Panc1 (cell line): ENCODE results near the gene NR1H2. TPM values are rescaled to one million over a fixed set of nuclear protein-coding genes. Genes with fewer than 3 reads are reported as not detected.

Experiments used
- ATAC-seq: fragments of 200-7000 bp; cut with Tn5 transposase; 2 replicates; pipeline ENCODE4 v1.9.1; 2020; ENCODE audit warnings: mild to moderate bottlenecking, moderate library complexity
- BruUV-seq: library from RNA; stranded (reverse); fragments of 400-500 nt; replicated peaks from 2 replicates; lab custom pipeline; 2021; lab: Mats Ljungman, UMichigan
- CTCF ChIA-PET: fragments of 300-600 bp; sonication (Branson Sonifier 250); formaldehyde crosslinking; loops from one replicate; lab custom pipeline; 2022; ENCODE audit warnings: antibody characterized with exemption; lab: Charles Lee
- POLR2A ChIA-PET: fragments of 300-600 bp; sonication (Branson Sonifier 250); formaldehyde crosslinking; loops from one replicate; lab custom pipeline; 2022; ENCODE audit warnings: antibody characterized with exemption; lab: Charles Lee
- DNase-seq: peaks from one replicate; pipeline ENCODE4 v3.0.0-alpha.2; 2010; ENCODE audit warnings: low read depth, low spot score
- H3K27ac ChIP-seq: 2 replicates; pipeline ENCODE4 v1.5.1; 2011; ENCODE audit warnings: mild to moderate bottlenecking, low read length, inconsistent platforms
- H3K27me3 ChIP-seq: fragments of 200-500 bp; sonication (Bioruptor generic); 2 replicates; pipeline ENCODE4 v1.6.0; 2014; ENCODE audit warnings: low read length, inconsistent platforms; ENCODE audit not compliant: control insufficient read depth, insufficient read depth
- H3K36me3 ChIP-seq: fragments of 200-500 bp; sonication (Bioruptor generic); 2 replicates; pipeline ENCODE4 v1.5.1; 2014; ENCODE audit warnings: inconsistent platforms, mild to moderate bottlenecking, low read length, moderate library complexity; ENCODE audit not compliant: control insufficient read depth, insufficient read depth
- H3K4me1 ChIP-seq: 2 replicates; pipeline ENCODE4 v1.5.1; 2011; ENCODE audit warnings: inconsistent platforms, mild to moderate bottlenecking, low read length, moderate library complexity; ENCODE audit not compliant: control insufficient read depth, insufficient read depth
- H3K4me3 ChIP-seq, 2 experiments: 2 replicates each; pipeline ENCODE4 v1.5.1; 2011 to 2012; ENCODE audit warnings: low read depth in 2 of 2, low read length in 2 of 2, mild to moderate bottlenecking in 2 of 2, inconsistent platforms in 1 of 2, moderate library complexity in 1 of 2
- H3K9me3 ChIP-seq: fragments of 200-500 bp; sonication (Bioruptor generic); 2 replicates; pipeline ENCODE4 v1.5.1; 2014; ENCODE audit warnings: low read depth, mild to moderate bottlenecking, inconsistent platforms, low read length, moderate library complexity; ENCODE audit not compliant: control insufficient read depth, insufficient read depth
- POLR2AphosphoS5 ChIP-seq: IDR thresholded peaks from 2 replicates; pipeline ENCODE4 v1.6.1; 2012; ENCODE audit warnings: mild to moderate bottlenecking, low read depth, low read length, moderate library complexity
- SIN3A ChIP-seq: IDR thresholded peaks from 2 replicates; pipeline ENCODE4 v1.6.1; 2012; ENCODE audit warnings: low read depth, mild to moderate bottlenecking, low read length, moderate library complexity, borderline replicate concordance; ENCODE audit not compliant: insufficient read depth
- TCF7L2 ChIP-seq: IDR thresholded peaks from 2 replicates; pipeline ENCODE4 v1.6.1; 2011; ENCODE audit warnings: mild to moderate bottlenecking, low read depth, low read length, inconsistent platforms
- in situ Hi-C: cut with HindIII; loops from 2 replicates; pipeline ENCODE4 v1.10.0; 2016; ENCODE audit warnings: low sequenced_read_pairs, low pct_unique_long_range_greater_than_20kb
- intact Hi-C: fragments of 100-400 bp; cut with micrococcal nuclease; formaldehyde crosslinking; loops from one replicate; pipeline ENCODE4 v1.10.0; 2022; ENCODE audit not compliant: unreplicated experiment
- total RNA-seq: library from RNA; stranded (reverse); gene quantifications from one replicate; pipeline ENCODE4 v1.2.1, GENCODE V29; 2021; ENCODE audit not compliant: unreplicated experiment
- TF ChIP-seq, protein P1 (sequence below), 2 experiments: IDR thresholded peaks; 2 replicates each; pipeline ENCODE4 v1.6.1; 2011 to 2012; ENCODE audit warnings: low read depth in 2 of 2, control low read depth in 1 of 2, low read length in 1 of 2, mild to moderate bottlenecking in 1 of 2, moderate library complexity in 1 of 2; ENCODE audit not compliant: insufficient read depth in 1 of 2
- TF ChIP-seq, protein P2 (sequence below): fragments of 450-650 bp; IDR thresholded peaks from 2 replicates; pipeline ENCODE4 v1.5.1; 2017; ENCODE audit warnings: mild to moderate bottlenecking

NR1H2 gene
- total RNA-seq, 1 experiment from 2014 or later, result 55.8 TPM

DNA sequence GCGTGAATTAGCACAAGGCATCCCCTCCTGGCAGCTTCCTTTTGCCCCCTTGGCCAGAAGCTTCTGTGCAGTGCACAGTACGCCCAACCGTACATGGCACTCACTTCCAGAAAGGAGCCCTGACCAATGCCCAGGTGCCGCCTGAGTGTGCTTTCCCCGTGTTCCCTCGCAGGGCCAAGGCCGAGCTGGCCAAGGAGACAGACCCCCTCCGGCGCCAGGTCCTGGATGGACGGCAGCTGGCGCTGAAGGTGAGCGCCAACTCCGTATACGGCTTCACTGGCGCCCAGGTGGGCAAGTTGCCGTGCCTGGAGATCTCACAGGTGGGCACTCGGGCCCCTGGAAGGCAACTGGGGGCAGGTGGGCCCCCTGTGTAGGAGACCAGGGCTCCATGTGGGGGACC, 33.1 kb downstream of the NR1H2 start:
- no peak for ATAC-seq
- no peaks in the 10 kb centered on the region for H3K9me3 ChIP-seq
- CTCF ChIA-PET, result no interaction called here
- BruUV-seq, result no TSS peak
- H3K4me1 ChIP-seq, result no peaks in the 10 kb centered on the region
- POLR2A ChIA-PET, result no interaction called here
- no peak overlapping the region for H3K4me3 ChIP-seq
- in situ Hi-C loops, result no loop called here
- no peaks in the 10 kb centered on the region for H3K36me3 ChIP-seq
- no peaks in the 10 kb centered on the region for H3K27me3 ChIP-seq
- TF ChIP-seq, protein P1, sequence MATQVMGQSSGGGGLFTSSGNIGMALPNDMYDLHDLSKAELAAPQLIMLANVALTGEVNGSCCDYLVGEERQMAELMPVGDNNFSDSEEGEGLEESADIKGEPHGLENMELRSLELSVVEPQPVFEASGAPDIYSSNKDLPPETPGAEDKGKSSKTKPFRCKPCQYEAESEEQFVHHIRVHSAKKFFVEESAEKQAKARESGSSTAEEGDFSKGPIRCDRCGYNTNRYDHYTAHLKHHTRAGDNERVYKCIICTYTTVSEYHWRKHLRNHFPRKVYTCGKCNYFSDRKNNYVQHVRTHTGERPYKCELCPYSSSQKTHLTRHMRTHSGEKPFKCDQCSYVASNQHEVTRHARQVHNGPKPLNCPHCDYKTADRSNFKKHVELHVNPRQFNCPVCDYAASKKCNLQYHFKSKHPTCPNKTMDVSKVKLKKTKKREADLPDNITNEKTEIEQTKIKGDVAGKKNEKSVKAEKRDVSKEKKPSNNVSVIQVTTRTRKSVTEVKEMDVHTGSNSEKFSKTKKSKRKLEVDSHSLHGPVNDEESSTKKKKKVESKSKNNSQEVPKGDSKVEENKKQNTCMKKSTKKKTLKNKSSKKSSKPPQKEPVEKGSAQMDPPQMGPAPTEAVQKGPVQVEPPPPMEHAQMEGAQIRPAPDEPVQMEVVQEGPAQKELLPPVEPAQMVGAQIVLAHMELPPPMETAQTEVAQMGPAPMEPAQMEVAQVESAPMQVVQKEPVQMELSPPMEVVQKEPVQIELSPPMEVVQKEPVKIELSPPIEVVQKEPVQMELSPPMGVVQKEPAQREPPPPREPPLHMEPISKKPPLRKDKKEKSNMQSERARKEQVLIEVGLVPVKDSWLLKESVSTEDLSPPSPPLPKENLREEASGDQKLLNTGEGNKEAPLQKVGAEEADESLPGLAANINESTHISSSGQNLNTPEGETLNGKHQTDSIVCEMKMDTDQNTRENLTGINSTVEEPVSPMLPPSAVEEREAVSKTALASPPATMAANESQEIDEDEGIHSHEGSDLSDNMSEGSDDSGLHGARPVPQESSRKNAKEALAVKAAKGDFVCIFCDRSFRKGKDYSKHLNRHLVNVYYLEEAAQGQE (IDR thresholded peaks at IDR 0.05; ENCODE audit: insufficient read depth in 1 of 2, low read depth in 2 of 2, low read length in 1 of 2), result no peak
- TF ChIP-seq, protein P2, sequence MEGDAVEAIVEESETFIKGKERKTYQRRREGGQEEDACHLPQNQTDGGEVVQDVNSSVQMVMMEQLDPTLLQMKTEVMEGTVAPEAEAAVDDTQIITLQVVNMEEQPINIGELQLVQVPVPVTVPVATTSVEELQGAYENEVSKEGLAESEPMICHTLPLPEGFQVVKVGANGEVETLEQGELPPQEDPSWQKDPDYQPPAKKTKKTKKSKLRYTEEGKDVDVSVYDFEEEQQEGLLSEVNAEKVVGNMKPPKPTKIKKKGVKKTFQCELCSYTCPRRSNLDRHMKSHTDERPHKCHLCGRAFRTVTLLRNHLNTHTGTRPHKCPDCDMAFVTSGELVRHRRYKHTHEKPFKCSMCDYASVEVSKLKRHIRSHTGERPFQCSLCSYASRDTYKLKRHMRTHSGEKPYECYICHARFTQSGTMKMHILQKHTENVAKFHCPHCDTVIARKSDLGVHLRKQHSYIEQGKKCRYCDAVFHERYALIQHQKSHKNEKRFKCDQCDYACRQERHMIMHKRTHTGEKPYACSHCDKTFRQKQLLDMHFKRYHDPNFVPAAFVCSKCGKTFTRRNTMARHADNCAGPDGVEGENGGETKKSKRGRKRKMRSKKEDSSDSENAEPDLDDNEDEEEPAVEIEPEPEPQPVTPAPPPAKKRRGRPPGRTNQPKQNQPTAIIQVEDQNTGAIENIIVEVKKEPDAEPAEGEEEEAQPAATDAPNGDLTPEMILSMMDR, result no peak
- no peak for TF ChIP-seq TCF7L2
- no peak for DNase-seq
- intact Hi-C loops, result no loop called here
- no peak overlapping the region for H3K27ac ChIP-seq

DNA sequence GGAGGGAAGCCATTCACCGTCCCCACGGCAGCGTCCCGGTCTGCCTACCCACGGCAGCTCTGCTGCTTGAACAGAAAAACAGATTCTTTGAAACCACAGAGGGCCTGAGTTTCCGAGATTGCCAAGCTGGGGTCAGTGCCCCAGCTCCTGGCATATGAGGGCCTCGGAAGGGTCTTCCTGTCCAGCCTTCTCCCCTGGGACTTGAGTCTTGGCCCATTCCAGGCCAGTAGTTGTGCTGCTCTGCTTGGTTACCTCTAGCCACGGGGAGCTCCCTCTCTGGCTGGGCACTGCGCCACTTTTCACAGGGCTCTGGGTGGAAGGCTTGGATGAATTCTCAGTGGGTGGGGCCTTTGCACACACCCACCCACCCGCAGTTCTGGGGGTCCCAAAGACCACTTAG, 33.9 kb downstream of the NR1H2 start:
- intact Hi-C loops (no loop called here), in situ Hi-C loops (no loop called here)
- BruUV-seq, result no TSS peak
- DNase-seq (no peak), ATAC-seq (no peak)
- Histone ChIP-seq H3K27me3 (no peaks in the 10 kb centered on the region), H3K36me3 (no peaks in the 10 kb centered on the region), H3K9me3 (no peaks in the 10 kb centered on the region), H3K27ac (no peak overlapping the region), H3K4me1 (no peaks in the 10 kb centered on the region), H3K4me3 (no peak overlapping the region)
- CTCF ChIA-PET, result no interaction called here
- no peak for TF ChIP-seq TCF7L2
- TF ChIP-seq, protein P1 (IDR thresholded peaks at IDR 0.05; ENCODE audit: insufficient read depth in 1 of 2, low read depth in 2 of 2, low read length in 1 of 2), result no peak
- TF ChIP-seq POLR2AphosphoS5, result no peak
- TF ChIP-seq, protein P2, result no peak
- no peak for TF ChIP-seq SIN3A
- POLR2A ChIA-PET, result no interaction called here
